ENCODE data around the gene HTR3B.
"Not testable (repeated sequence)": the region's sequence is repeated elsewhere in the genome, so short reads cannot be mapped to it uniquely, and the experiment has no call there.

HTR3B gene

DNA sequence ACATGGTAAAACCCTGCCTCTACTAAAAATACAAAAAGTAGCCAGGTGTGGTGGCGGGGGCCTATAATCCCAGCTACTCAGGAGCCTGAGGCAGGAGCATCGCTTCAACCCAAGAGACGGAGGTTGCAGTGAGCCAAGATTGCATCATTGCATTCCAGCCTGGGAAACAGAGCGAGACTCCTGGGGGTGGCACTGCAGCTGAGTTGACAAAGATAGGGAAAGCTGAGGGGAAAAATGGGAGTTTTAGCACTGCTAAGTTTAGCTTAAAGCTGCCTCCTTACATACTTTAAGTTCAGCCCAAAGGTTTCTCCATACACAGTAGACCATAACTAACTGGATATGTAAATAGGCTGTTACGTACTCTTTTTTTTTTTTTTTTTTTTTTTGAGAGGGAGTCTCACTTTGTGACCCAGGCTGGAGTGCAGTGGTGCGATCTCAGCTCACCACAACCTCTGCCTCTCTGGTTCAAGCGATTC, 20.2 kb upstream of the HTR3B start:
- no peak for DNase-seq (ENCODE audit: low read depth in 2 of 2)

DNA sequence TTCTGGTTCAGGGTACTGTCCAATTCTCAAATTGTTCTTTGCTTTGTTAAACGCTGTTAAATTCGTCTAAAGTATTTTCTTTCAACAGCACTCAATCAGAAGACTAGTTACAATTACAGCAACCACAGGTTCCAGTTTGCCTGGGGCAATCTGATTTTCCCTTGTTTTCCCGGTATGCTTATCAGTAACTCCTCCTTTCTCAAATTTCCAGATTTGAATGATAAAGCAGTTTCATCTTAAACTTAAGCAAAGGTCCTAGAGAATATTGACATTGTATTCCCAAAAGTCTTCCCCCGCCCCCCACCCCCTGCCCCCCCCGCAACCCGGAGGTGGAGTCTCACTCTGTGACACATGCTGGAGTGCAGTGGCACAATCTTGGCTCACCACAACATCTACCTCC, 18.7 kb upstream of the HTR3B start:
- no peak for DNase-seq (ENCODE audit: low read depth in 2 of 2)

DNA sequence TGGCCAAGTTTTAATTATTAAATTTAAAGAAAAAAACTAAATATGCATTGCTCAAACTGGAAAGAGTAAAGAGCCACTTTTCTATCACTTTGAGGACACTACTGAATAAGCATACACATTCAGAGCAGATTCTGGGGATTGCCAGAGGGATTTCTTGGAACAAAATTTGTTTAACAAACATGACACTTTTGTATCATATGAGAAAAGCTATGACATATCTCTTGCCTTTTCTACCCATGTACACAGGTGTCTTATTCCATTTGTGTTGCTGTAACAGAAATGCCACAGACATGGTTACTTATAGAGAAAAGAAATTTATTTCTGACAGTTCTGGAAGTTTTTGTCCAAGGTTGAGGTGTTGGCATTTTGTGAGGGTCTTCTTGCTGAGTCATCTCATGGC, 15.7 kb upstream of the HTR3B start:
- no peak for DNase-seq (ENCODE audit: low read depth in 2 of 2)

DNA sequence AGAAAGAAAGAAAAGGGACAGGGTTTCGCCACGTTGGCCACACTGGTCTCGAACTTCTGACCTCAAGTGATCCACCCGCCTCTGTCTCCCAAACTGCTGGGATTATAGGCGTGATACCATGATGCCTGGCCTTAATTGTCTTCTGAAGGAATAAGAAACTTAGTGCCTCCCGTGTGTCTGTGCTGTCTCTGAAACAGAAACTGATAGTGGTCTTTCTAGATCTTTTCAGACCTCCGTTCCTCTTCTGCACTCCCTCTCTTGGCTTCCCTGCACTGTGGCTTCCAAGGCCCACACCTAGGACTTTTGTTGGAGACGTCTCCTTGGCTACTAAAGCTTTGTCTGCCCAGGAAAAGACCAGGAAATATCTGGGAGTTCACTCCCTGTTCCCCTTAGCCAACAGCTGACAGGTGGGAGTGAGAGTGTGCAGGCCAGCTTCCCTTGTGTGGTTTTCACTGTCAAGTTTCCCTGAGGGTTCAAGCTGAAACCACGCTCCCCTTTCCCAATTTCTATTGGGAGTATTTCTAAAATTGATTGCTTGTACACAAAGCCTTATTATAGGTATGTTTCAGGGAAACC, 10.1 kb upstream of the HTR3B start:
- DNase-seq (ENCODE audit: low read depth in 2 of 2) = no peak

DNA sequence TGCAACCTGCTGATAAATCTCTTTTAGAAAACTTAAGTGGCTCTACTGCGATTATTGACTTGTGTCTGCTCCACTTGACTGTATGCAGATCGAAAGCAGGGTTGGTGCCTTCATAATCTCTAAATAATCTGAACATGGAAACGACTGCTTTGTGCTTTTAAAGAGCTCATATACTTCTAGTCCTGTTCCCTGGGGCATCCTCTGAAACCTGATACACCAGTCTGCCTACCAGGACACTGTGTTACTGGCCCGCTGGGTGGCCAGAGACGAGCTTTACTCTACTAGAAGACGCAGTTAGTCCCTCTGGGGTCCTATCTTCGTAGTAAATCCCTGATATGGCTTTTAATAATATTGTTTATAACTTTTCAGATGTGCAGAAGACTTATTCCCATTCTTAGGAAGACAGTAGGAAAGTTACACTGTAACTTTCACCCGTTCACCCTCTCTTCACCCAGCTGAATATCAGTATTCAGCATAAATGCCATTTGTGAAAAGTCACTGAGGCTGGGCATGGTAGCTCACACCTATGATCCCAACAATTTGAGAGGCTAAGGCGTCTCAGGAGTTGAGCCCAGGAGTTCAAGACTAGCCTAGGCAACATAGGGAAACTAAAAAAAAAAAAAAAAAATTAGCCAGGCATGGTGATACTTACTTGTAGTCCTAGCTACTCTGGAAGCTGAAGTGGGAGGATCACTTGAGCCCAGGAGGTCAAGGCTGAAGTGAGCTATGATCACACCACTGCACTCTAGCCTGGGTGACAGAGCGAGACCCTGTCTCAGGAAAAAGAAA, 9.0 kb upstream of the HTR3B start:
- DNase-seq (ENCODE audit: low read depth in 2 of 2) = no peak

DNA sequence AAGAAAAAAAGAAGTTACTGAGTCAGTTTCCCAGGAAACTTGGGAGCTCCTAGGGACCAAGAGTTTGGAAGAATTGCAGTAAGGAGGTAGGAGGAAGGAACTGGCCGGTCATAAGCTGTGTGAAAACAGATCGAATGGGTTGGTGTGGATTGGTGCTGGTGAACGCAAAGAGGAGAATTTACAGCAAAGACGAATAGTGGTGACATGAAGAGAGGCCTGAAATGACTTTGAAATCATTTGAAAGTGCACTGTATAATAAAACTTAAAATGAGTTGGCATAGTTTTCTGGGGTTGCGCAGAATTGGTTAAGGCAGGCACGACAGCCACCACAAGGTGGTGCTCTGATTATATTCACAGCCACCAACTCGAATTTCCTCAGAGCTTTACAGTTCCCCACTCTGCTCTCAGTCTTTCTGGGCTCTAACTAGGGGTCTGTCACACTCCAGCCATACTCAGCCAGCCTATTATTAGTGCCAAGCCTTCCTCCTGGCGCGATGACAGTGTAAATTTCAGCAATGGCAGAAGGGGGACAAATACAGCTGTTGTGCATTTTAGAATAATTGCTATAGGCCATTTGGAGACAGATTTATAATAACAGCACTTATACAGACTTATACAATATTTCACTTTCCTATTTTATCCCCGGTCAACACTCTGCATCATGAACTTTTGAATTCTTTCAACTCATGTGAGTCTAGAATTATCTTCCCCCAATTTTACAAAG, 8.3 kb upstream of the HTR3B start:
- DNase-seq (ENCODE audit: low read depth in 2 of 2) = no peak

DNA sequence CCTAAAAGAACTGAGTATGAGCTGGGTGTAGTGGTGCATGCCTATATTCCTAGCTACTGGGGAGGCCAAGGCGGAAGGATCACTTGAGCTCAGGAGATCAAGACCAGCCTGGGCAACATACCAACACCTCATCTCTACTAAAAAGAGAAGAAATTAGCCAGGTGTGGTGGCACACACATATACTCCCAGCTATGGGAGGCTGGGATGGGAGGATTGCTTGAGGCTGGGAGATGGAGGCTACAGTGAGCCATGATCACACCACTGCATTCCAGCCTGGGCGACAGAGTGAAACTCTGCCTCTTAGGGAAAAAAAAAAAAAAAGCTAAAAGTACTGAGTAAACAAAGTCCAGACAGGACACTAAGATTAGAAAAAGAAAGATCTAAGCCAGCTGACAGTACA, 3.5 kb upstream of the HTR3B start:
- no peak for DNase-seq (ENCODE audit: low read depth in 2 of 2)

DNA sequence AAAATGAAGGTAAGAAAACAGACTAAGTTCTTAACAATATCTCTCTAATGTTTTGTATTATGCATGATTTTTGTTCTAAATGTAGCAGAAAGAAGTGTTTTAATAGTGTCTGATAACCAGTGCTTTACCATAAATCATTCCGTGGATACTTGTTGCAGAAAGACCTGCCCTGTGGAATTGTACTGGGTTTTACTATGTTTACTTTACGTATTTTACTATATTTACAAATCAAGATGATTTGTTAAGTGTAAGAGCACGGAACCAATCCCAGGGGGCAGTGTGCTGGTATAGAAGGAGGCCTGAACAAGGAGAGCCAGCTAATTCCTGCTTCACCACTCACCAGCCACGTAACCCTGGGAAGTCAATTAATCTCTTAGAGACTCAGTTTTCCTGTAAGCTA, 1.4 kb downstream of the HTR3B start:
- DNase-seq (ENCODE audit: low read depth in 2 of 2) = no peak

DNA sequence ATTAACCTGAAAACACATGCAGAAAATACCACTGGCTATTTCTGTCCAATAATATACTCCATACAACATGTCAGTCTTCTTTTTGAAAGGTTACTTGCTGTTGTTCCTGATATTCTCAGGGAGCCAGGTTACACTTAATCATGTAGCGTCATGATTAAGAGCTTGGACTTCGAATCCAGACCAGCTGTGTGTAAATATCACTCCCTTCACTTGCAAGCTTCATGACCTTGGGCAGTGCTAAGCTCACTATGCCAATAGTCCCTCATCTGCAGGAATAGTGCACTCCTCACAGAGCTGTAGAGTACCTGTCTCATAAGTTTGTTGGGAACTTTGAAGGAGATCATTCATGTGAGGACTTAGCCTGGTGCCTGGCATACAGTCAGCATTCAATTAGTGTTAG, 1.9 kb downstream of the HTR3B start:
- no peak for DNase-seq (ENCODE audit: low read depth in 2 of 2)

DNA sequence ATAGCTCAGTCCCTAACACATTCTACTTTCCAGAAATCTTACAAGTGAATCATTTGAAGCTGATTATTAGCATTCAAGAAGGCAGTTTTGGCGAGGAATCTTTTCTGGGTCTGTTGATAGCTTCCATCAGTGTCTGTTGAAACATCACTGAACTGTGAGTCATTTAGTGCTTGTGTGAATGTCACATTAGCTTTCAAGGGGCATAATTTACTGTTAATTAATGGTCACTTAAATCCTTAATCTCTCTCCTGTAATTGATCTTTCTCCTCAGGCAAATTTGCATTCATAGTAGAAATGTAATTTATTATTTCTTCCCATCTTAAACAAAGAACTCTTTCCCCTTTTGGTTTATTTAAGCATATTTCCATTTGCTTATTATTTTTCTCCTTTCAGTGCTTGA, 2.6 kb downstream of the HTR3B start:
- no peak for DNase-seq (ENCODE audit: low read depth in 2 of 2)

DNA sequence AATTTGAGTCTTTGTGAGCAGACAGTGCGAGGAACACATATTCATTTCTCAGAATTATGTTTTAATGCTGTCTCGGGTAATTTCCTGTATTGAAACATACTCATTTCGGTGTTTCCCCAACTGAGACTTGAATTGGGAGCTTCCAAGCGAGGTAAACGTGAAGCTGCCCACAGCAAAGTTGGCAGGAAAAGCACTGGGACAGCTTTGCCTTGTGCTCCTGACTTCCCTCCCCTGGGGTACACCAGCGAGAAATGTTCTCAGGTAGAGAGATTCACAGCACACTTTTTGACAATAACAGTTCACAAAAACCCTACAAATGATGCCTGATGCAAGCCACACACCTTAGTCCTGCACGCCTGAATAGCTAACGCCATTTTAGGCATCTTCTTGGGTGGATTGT, 3.1 kb downstream of the HTR3B start:
- no peak for DNase-seq (ENCODE audit: low read depth in 2 of 2)

DNA sequence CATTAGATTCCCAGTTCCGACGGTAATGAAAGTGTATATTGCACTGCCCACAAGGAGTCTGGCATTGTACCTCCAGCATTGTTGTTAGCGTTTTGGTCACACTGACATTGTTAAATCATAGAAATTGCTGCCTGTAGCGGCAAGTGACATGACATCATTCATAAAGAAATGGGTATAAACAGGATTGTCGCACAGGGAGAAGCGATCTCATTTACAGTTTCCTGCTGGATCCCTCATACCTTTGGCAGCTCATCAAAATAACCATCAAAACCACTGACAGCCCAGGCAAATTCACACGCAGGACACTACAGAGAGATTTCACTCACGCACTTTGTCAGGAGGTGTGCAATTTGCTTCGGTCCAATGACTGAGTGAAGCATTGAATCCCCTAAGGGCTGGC, 3.5 kb downstream of the HTR3B start:
- DNase-seq (ENCODE audit: low read depth in 2 of 2) = no peak

DNA sequence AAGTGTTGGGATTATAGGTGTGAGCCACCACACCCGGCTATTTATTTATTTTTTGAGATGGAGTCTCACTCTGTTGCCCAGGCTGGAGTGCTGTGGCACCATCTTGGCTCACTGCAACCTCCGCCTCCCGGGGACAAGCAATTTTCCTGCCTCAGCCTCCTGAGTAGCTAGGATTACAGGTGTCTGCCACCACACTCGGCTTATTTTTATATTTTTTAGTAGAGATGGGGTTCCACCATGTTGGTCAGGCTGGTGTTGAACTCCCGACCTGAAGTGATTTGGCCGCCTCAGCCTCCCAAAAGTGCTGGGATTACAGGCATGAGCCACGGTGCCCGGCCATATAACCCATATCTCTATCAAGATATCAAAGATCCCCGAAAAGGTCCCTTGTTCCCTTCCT, 6.9 kb downstream of the HTR3B start:
- not testable (repeated sequence) for DNase-seq (ENCODE audit: low read depth in 2 of 2)

DNA sequence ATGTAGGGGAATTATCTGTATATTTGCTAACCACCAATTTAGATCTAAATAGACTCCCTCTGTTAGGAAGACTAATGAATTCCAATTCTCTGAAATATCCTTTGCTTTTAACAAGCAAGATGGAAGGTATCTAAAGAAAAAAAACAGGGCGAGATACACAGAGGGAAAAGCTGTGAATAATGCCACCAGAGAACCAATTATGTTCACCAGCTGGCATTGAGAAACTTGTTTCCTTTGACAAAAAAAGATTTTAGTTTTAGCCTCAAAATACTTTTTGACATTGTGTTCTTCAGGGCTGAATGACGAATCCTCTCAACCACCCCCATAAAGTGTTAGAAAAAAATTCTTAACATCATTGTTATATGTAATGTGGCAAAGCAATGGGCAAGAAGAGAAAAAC, 19.0 kb downstream of the HTR3B start:
- no peak for DNase-seq (ENCODE audit: low read depth in 2 of 2)

DNA sequence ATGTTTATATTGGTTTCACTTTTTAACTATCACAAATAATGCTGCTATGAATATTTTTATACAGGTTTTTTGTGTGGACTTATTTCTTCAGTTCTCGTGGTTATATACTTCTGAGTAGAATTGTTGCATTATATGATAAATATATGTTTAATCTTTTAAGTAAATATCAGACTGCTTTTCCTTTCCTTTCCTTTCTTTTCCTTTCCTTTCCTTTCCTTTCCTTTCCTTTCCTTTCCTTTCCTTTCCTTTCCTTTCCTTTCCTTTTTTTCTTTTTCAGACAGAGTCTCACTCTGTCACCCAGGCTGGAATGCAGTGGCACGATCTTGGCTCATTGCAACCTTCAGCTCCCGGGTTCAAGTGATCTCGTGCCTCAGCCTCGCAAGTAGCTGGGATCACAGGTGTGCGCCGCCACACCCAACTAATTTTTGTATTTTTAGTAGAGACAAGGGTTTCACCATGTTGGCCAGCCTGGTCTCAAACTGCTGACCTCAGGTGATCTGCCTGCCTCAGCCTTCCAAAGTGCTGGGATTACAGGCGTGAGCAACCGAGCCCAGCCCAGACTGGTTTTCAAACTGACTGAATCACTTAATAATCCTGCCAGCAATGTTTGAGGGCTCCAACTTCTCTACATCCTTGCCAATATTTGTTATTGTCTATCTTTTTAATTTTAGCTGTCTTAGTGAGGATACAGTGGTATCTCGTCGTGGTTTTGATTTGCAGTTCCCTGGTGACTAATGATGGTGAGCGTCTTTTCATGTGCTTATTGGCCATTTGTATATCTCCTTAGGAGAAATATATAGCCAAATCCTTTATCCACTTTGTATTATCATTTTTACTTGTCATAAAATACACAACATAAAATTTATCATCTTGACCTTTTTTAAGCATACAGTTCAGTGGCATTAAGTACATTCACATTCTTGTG, 21.9 kb downstream of the HTR3B start:
- DNase-seq (ENCODE audit: low read depth in 2 of 2) = no peak

DNA sequence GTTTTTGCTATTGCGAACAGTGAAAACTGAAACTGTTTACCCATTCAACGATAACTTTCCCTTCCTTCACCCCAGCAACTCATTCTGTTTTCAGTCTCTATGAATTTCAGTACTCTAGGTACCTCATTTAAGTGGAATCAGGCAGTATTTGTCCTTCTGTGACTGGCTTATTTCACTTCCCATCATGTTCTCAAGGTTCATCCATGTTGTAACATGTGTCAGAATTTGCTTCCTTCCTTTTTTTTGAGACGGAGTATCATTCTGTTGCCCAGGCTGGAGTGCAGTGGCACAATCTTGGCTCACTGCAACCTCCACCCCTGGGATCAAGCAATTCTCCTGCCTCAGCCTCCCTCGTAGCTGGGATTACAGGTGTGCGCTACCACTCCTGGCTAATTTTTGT, 23.7 kb downstream of the HTR3B start:
- no peak for DNase-seq (ENCODE audit: low read depth in 2 of 2)

DNA sequence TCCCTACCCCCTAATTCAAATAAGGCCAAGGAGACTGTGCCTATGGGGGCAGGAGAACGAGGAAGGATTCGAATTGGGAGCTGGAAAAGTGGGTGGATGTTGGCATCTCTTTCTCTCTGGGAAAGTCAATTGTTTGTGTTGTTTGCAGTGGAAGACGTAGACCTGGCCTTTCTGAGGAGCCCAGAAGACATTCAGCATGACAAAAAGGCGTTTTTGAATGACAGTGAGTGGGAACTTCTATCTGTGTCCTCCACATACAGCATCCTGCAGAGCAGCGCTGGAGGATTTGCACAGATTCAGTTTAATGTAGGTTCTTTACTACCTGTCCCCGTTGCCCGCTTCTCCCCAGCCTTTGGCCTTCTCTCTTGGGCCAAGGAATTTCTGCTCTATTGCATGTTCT, 28.2 kb downstream of the HTR3B start:
- no peak for DNase-seq (ENCODE audit: low read depth in 2 of 2)

DNA sequence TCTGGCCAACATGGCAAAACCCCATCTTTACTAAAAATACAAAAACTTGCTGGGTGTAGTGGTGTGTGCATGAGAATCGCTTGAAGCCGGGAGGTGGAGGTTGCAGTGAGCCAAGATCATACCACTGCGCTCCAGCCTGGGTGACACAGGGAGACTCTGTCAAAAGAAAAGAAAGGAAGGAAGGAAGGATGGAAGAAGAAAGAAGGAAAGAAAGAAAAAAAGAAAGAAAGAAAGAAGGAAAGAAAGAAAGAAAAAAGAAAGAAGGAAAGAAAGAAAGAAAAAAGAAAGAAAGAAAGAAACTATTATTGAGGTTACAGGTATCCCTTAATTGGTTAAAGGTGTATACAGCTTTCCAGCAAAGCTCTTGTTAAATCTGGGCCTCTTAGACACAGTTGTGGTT, 29.6 kb downstream of the HTR3B start:
- DNase-seq (ENCODE audit: low read depth in 2 of 2) = not testable (repeated sequence)

DNA sequence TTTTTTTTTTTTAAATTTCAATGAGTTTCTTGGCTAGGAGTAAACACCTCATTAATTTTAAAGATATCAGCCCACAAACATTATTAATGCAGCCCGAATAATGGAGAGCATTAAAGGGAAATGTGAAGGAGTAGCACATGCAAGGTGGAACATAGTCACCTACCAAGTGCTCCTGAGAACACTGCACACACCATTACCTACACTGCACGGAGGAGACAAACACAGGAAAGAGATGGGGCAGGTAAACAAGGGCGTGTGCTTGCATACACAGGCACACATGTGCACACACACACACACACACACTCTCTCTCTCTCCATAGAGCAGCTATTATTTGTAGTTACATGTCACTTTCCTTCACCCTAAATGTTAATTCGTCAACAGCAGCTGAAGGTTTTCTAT, 30.2 kb downstream of the HTR3B start:
- DNase-seq (ENCODE audit: low read depth in 2 of 2) = no peak

DNA sequence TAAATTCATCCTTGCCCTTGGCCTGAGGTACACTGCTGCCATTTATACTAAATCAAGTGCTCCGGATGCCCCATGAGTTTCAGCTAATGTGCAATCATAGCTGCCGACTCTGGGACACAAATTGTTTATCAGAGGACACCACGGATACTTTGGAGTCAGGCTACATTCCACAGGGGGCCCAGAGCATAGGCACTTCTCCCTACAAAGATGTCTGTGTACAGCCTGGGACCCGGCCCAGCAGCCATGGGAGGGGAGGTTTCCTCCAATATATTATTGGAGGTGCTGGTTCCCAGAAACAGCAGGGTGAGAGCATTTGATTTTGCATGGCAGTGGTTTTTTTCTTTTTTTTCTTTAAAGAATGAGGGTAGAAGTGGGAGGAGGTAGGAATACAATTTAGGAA, 31.3 kb downstream of the HTR3B start:
- no peak for DNase-seq (ENCODE audit: low read depth in 2 of 2)

DNA sequence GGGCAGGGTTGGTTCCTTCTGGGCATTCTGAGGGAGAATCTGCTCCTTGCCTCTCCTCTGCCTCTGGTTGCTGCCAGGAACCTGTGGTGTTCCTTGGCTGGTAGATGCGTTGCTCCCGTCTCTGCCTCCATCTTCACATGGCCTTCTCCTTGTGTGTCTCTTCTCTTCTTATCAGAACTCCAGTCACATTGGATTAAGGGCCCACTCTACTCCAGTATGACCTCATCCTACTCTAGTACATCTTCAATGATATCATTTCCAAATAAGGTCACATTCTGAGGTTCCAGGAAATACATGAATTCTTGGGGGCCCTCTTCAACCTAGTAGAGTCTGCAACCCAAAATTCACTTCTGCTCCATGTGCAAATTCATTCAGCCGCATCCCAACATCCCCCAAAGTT, 33.3 kb downstream of the HTR3B start:
- no peak for DNase-seq (ENCODE audit: low read depth in 2 of 2)

DNA sequence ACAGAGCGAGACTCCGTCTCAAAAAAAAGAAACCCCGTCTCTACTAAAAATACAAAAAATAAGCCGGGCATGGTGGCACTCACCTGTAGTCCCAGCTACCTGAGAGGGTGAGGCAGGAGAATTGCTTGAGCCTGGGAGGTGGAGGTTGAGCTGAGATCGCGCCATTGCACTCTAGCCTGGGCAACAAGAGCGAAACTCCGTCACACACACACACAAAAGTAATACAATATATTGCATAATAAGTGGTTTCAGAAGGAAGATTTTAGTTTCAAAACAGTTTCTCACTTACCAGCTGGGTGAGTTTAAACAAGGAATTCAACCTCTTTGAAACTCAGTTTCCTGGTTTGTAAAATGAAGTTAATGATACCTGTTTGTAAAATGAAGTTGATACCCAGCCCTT, 37.7 kb downstream of the HTR3B start:
- no peak for DNase-seq (ENCODE audit: low read depth in 2 of 2)

All from stimulated activated CD8-positive, alpha-beta memory T cell treated with anti-CD3 and anti-CD28 coated beads, Interleukin-15, amount 100 ng/mL, for 48 hours (primary cell).